ENCODE results near the gene VWA5B2. TPM values are rescaled to one million over a fixed set of nuclear protein-coding genes. Genes with fewer than 3 reads are reported as not detected.

The VWA5B2 gene
- total RNA-seq, 1 experiment from 2014 or later, result 1.6 TPM

DNA sequence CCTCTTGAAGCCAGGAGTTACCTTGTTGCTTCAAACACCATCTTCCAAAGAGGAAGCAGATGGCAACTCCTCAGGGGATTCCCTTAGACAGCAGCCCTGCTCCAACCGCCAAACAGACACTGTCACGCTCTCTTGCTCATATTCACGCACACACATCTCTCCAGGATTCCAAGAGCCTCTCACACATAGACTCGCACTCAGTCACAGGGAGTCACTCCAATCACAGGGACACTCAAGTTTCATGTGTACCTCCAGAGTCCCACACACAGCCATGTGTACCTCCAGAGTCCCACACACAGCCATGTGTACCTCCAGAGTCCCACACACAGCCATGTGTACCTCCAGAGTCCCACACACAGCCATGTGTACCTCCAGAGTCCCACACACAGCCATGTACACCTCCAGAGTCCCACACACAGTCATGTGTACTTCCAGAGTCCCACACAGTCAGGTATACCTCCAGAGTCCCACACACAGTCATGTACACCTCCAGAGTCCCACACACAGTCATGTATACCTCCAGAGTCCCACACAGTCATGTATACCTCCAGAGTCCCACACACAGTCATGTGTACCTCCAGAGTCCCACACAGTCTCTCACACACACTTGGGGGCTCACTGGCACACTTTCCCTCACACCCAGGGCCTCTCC lies 6.1 kb downstream of the VWA5B2 start:
- no TSS peak for BruUV-seq (replicated peaks)
- H3K4me1 Mint-ChIP-seq (ENCODE audit: low read depth, unreplicated experiment), result peaks cover 7% of the 10 kb centered on the region
- Histone ChIP-seq H3K36me3 (ENCODE audit: control insufficient read depth, insufficient read depth, low read length) (no peaks in the 10 kb centered on the region), H3K9me3 (no peaks in the 10 kb centered on the region), H3K27me3 (replicated peaks; ENCODE audit: control insufficient read depth, insufficient read depth, low read length) (no peaks in the 10 kb centered on the region), H3K4me1 (no peaks in the 10 kb centered on the region), H3K4me3 (ENCODE audit: low read depth, low read length) (no peak overlapping the region)
- CTCF ChIA-PET, result no interaction called here
- peaks cover 10% of the 10 kb centered on the region for H3K36me3 Mint-ChIP-seq (ENCODE audit: insufficient read depth, unreplicated experiment)
- no peak overlapping the region for H3K27ac Mint-ChIP-seq (ENCODE audit: unreplicated experiment)
- no peak for DNase-seq
- intact Hi-C loops (cut with micrococcal nuclease; ENCODE audit: unreplicated experiment), result no loop called here
- POLR2A ChIA-PET, result interaction anchor here (0.7 kb wide), 1 partner anchor 49 kb away, joined by 6 read pairs; no protein-coding TSS in a partner anchor
- no peak overlapping the region for H3K4me3 Mint-ChIP-seq (ENCODE audit: unreplicated experiment)
- no peaks in the 10 kb centered on the region for H3K9me3 Mint-ChIP-seq (ENCODE audit: unreplicated experiment)
- H3K27me3 Mint-ChIP-seq (ENCODE audit: insufficient read depth, unreplicated experiment), result peaks cover 15% of the 10 kb centered on the region
- TF ChIP-seq, protein P1, sequence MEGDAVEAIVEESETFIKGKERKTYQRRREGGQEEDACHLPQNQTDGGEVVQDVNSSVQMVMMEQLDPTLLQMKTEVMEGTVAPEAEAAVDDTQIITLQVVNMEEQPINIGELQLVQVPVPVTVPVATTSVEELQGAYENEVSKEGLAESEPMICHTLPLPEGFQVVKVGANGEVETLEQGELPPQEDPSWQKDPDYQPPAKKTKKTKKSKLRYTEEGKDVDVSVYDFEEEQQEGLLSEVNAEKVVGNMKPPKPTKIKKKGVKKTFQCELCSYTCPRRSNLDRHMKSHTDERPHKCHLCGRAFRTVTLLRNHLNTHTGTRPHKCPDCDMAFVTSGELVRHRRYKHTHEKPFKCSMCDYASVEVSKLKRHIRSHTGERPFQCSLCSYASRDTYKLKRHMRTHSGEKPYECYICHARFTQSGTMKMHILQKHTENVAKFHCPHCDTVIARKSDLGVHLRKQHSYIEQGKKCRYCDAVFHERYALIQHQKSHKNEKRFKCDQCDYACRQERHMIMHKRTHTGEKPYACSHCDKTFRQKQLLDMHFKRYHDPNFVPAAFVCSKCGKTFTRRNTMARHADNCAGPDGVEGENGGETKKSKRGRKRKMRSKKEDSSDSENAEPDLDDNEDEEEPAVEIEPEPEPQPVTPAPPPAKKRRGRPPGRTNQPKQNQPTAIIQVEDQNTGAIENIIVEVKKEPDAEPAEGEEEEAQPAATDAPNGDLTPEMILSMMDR (IDR thresholded peaks at IDR 0.05; ENCODE audit: insufficient read depth in 1 of 2, low read depth in 1 of 2, low read length in 1 of 2, severe bottlenecking in 1 of 2, unreplicated experiment in 1 of 2), result no peak

DNA sequence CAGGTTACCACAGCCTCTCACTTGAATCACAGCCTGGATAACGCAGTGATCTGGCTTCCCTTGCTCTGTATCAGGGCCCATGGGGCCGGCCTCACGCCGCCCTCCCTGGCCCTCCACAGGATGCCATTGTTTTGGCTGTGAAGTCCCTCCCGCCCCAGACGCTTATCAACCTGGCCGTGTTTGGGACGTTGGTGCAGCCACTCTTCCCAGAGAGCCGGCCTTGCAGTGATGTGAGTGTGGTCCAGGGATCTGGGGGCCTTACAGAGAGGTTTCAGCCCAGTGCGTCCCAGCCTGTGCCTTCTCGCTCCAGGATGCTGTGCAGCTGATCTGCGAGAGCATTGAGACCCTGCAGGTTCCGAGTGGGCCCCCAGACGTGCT lies 6.6 kb downstream of the VWA5B2 start:
- Mint-ChIP-seq H3K9me3 (ENCODE audit: unreplicated experiment) (no peaks in the 10 kb centered on the region), H3K4me3 (ENCODE audit: unreplicated experiment) (no peak overlapping the region), H3K27me3 (ENCODE audit: insufficient read depth, unreplicated experiment) (peaks cover 15% of the 10 kb centered on the region), H3K27ac (ENCODE audit: unreplicated experiment) (no peak overlapping the region), H3K36me3 (ENCODE audit: insufficient read depth, unreplicated experiment) (peaks cover 13% of the 10 kb centered on the region), H3K4me1 (ENCODE audit: low read depth, unreplicated experiment) (peaks cover 5% of the 10 kb centered on the region)
- Histone ChIP-seq H3K36me3 (ENCODE audit: control insufficient read depth, insufficient read depth, low read length) (no peaks in the 10 kb centered on the region), H3K27me3 (replicated peaks; ENCODE audit: control insufficient read depth, insufficient read depth, low read length) (no peaks in the 10 kb centered on the region), H3K9me3 (no peaks in the 10 kb centered on the region), H3K4me3 (ENCODE audit: low read depth, low read length) (no peak overlapping the region), H3K4me1 (no peaks in the 10 kb centered on the region)
- DNase-seq, result peak in 1 of 2 experiments; percentile 17
- TF ChIP-seq, protein P1 (IDR thresholded peaks at IDR 0.05; ENCODE audit: insufficient read depth in 1 of 2, low read depth in 1 of 2, low read length in 1 of 2, severe bottlenecking in 1 of 2, unreplicated experiment in 1 of 2), result no peak
- intact Hi-C loops (cut with micrococcal nuclease; ENCODE audit: unreplicated experiment), result no loop called here
- ChIA-PET CTCF (interaction anchor here (0.6 kb wide), 1 partner anchor 79 kb away, joined by 3 read pairs; no protein-coding TSS in a partner anchor), POLR2A (no interaction called here)
- no TSS peak for BruUV-seq (replicated peaks)

DNA sequence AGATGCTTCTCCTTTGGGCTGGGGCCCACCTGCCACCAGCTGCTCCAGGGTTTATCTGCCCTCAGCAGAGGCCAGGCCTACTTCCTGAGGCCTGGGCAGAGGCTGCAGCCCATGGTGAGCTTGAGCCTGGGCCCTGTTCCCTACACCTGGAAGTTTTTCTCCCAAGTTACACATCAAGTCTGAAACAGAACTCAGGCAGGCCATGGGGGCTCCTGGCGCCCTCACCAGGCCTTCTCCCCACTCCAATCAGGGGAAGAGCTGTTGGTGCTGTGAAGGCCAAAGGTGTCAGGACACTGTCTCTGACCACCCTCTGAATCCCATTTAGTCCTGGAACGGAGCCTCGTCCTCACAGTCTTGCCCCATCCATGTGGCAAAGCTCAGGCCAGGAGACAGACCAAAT lies 7.3 kb downstream of the VWA5B2 start:
- CTCF ChIA-PET, result interaction anchor here (0.6 kb wide), 1 partner anchor 78 kb away, joined by 3 read pairs; no protein-coding TSS in a partner anchor
- no peaks in the 10 kb centered on the region for H3K4me1 ChIP-seq
- Mint-ChIP-seq H3K36me3 (ENCODE audit: insufficient read depth, unreplicated experiment) (peaks cover 10% of the 10 kb centered on the region), H3K27ac (ENCODE audit: unreplicated experiment) (no peak overlapping the region), H3K27me3 (ENCODE audit: insufficient read depth, unreplicated experiment) (peaks cover 9% of the 10 kb centered on the region), H3K9me3 (ENCODE audit: unreplicated experiment) (no peaks in the 10 kb centered on the region), H3K4me1 (ENCODE audit: low read depth, unreplicated experiment) (no peaks in the 10 kb centered on the region), H3K4me3 (ENCODE audit: unreplicated experiment) (no peak overlapping the region)
- POLR2A ChIA-PET, result no interaction called here
- TF ChIP-seq, protein P1 (IDR thresholded peaks at IDR 0.05; ENCODE audit: insufficient read depth in 1 of 2, low read depth in 1 of 2, low read length in 1 of 2, severe bottlenecking in 1 of 2, unreplicated experiment in 1 of 2), result no peak
- DNase-seq, result no peak
- intact Hi-C loops (cut with micrococcal nuclease; ENCODE audit: unreplicated experiment), result no loop called here
- no peaks in the 10 kb centered on the region for H3K27me3 ChIP-seq (replicated peaks; ENCODE audit: control insufficient read depth, insufficient read depth, low read length)
- H3K9me3 ChIP-seq, result no peaks in the 10 kb centered on the region
- H3K4me3 ChIP-seq (ENCODE audit: low read depth, low read length), result no peak overlapping the region
- no TSS peak for BruUV-seq (replicated peaks)
- no peaks in the 10 kb centered on the region for H3K36me3 ChIP-seq (ENCODE audit: control insufficient read depth, insufficient read depth, low read length)
